H7 (cell line): ENCODE data around the gene PIM2. TPM values are rescaled to one million over a fixed set of nuclear protein-coding genes. Genes with fewer than 3 reads are reported as not detected.

Experiments used
- DNase-seq: peaks from one replicate; pipeline ENCODE4 v3.0.0; 2012
- H3K27me3 ChIP-seq: 2 replicates; pipeline ENCODE4 v1.6.0; 2011; ENCODE audit warnings: mild to moderate bottlenecking, low read length; ENCODE audit not compliant: control insufficient read depth, insufficient read depth
- H3K36me3 ChIP-seq: replicated peaks from 2 replicates; pipeline ENCODE4 v1.5.1; 2011; ENCODE audit warnings: low read length; ENCODE audit not compliant: control insufficient read depth, insufficient read depth
- H3K4me3 ChIP-seq: 2 replicates; pipeline ENCODE4 v1.5.1; 2011; ENCODE audit warnings: low read depth, mild to moderate bottlenecking, control low read depth, low read length, moderate library complexity; ENCODE audit not compliant: insufficient read depth
- total RNA-seq: library from RNA; depleted of rRNA; stranded (reverse); fragments of >200 nt; shearing (Covaris generic); gene quantifications from 2 replicates; pipeline ENCODE4 v1.2.3, GENCODE V29; 2014; rRNA removed

Gene PIM2
- 161 and 207 TPM in 2 replicates for total RNA-seq

- H3K4me3 ChIP-seq, result peak within 1 kb of the TSS; percentile 87
- DNase-seq, result peak; percentile 97
- H3K27me3 ChIP-seq, result no peaks in the 10 kb centered on the region
- H3K36me3 ChIP-seq, result peaks cover 33% of the 10 kb centered on the region
Measured at GRCh38 chrX:48918643-48919340, at the start of gene PIM2. TSS of gene PIM2 (minus strand) at chrX:48919024. CDS start at chrX:48918834, 190 bp downstream.

GRCh38 chrX:48968377-48968776 is 49.6 kb upstream of the PIM2 start:
- H3K36me3 ChIP-seq, result no peaks in the 10 kb centered on the region
- DNase-seq, result no peak
- H3K27me3 ChIP-seq, result no peaks in the 10 kb centered on the region
- no peak overlapping the region for H3K4me3 ChIP-seq

- Histone ChIP-seq H3K36me3 (no peaks in the 10 kb centered on the region), H3K4me3 (no peak overlapping the region), H3K27me3 (no peaks in the 10 kb centered on the region)
- no peak for DNase-seq
Measured at GRCh38 chrX:48966796-48967579, 48.2 kb upstream of the PIM2 start.

- no peaks in the 10 kb centered on the region for H3K27me3 ChIP-seq
- DNase-seq, result no peak
- H3K4me3 ChIP-seq, result no peak overlapping the region
- no peaks in the 10 kb centered on the region for H3K36me3 ChIP-seq
Measured at GRCh38 chrX:48965959-48966358, 47.1 kb upstream of the PIM2 start.

GRCh38 chrX:48961585-48962091 is 42.8 kb upstream of the PIM2 start:
- DNase-seq, result no peak
- H3K27me3 ChIP-seq, result no peaks in the 10 kb centered on the region
- no peaks in the 10 kb centered on the region for H3K36me3 ChIP-seq
- H3K4me3 ChIP-seq, result no peak overlapping the region

GRCh38 chrX:48960291-48960690 is 41.5 kb upstream of the PIM2 start:
- Histone ChIP-seq H3K4me3 (no peak overlapping the region), H3K36me3 (peaks cover 5% of the 10 kb centered on the region), H3K27me3 (no peaks in the 10 kb centered on the region)
- DNase-seq, result no peak

GRCh38 chrX:48958635-48959094 is 39.8 kb upstream of the PIM2 start:
- Histone ChIP-seq H3K27me3 (no peaks in the 10 kb centered on the region), H3K36me3 (peaks cover 9% of the 10 kb centered on the region), H3K4me3 (peak overlapping the region; percentile 39)
- no peak for DNase-seq

- H3K27me3 ChIP-seq, result no peaks in the 10 kb centered on the region
- peak overlapping the region; percentile 67 for H3K4me3 ChIP-seq
- DNase-seq, result peak; percentile 99
- H3K36me3 ChIP-seq, result peaks cover 10% of the 10 kb centered on the region
Measured at GRCh38 chrX:48957827-48958634, 39.2 kb upstream of the PIM2 start.

- DNase-seq, result peak; percentile 92
- Histone ChIP-seq H3K4me3 (peak within 1 kb of the TSS; percentile 67), H3K36me3 (peaks cover 10% of the 10 kb centered on the region), H3K27me3 (no peaks in the 10 kb centered on the region)
Measured at GRCh38 chrX:48957477-48957826, 38.6 kb upstream of the PIM2 start, which contains the start of gene OTUD5. TSS of gene OTUD5 (minus strand) at chrX:48957607. CDS start at chrX:48957570, 37 bp downstream.

GRCh38 chrX:48956728-48957414 is 38.0 kb upstream of the PIM2 start:
- H3K4me3 ChIP-seq, result peak overlapping the region; percentile 67
- no peaks in the 10 kb centered on the region for H3K27me3 ChIP-seq
- DNase-seq, result peak; percentile 76
- peaks cover 10% of the 10 kb centered on the region for H3K36me3 ChIP-seq

- Histone ChIP-seq H3K36me3 (peaks cover 1% of the 10 kb centered on the region; the same call in 1 of the 2 replicates), H3K4me3 (no peak overlapping the region), H3K27me3 (no peaks in the 10 kb centered on the region)
- DNase-seq, result no peak
Measured at GRCh38 chrX:48948589-48948988, 29.8 kb upstream of the PIM2 start.

- Histone ChIP-seq H3K4me3 (no peak overlapping the region), H3K27me3 (no peaks in the 10 kb centered on the region), H3K36me3 (no peaks in the 10 kb centered on the region)
- DNase-seq, result peak; percentile 81
Measured at GRCh38 chrX:48945517-48946348, 26.9 kb upstream of the PIM2 start.

- no peaks in the 10 kb centered on the region for H3K27me3 ChIP-seq
- DNase-seq, result no peak
- H3K4me3 ChIP-seq, result no peak overlapping the region
- H3K36me3 ChIP-seq, result peaks cover 3% of the 10 kb centered on the region
Measured at GRCh38 chrX:48942895-48943294, 24.1 kb upstream of the PIM2 start.
